HG03520 (cell line): Measurements from ENCODE around the gene FILIP1L.

ENCODE experiments used
- ATAC-seq: cut with Tn5 transposase; IDR thresholded peaks from one replicate; pipeline ENCODE4 v1.9.1; 2021; ENCODE audit warnings: mild to moderate bottlenecking, moderate library complexity; ENCODE audit not compliant: unreplicated experiment

The FILIP1L gene

GRCh38 chr3:100019719-100020118, 94.6 kb downstream of the FILIP1L start:
- no peak for ATAC-seq

- ATAC-seq, result no peak
These were observed 95.5 kb downstream of the FILIP1L start for GRCh38 chr3:100018806-100019205.

DNA sequence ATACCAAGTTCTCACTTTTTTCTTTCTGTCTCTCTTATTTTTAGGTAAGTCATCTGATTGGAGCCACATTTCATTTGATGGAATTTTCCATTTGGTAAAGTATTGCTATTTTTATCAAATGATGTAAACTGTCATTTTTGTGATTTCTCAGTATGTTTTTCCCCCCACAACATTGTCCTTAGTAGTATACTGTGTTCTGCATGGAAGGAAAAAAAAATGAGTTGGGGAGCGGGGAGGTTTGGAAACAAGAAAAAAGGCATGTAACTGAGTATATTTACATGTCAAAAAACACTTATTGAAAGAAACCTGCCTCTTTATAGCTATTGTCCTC, 104.2 kb downstream of the FILIP1L start:
- no peak for ATAC-seq

DNA sequence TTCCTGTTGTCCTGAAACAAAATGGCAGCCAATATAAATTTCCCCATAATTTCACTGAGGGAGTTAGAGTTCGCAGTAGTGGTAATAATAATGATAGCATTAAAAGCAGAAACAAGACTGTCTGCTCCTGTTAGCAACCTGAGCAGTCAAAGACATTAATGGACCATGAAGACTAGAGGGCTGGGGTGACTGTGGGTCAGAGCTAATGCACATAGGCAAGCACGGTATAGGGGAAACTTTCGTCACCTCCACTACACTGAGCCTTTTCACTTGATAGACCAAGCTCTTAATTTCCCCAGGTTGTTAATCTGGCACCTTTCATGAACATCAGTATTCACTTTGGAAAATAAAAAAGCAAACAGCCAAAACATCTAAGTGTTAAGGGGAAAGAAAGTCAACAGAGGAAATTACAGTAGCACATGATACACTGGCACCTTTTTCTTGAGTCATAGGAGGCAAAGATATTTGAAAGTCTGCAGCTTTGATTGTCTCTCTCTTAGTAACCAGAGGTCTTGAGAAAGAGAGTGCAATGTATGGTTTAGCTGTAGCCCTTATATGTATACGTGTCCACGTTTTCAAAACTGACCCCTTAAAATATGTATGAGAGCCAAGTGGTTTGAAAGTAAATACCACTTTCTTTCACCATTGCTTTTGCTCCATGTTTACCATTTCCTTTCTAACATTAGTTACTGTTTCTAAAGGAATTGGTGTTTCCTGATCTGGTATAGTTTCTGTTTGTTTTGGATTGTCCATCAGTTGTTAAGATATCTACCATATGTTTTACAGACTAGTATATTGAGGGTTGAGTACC, 104.8 kb downstream of the FILIP1L start:
- no peak for ATAC-seq

DNA sequence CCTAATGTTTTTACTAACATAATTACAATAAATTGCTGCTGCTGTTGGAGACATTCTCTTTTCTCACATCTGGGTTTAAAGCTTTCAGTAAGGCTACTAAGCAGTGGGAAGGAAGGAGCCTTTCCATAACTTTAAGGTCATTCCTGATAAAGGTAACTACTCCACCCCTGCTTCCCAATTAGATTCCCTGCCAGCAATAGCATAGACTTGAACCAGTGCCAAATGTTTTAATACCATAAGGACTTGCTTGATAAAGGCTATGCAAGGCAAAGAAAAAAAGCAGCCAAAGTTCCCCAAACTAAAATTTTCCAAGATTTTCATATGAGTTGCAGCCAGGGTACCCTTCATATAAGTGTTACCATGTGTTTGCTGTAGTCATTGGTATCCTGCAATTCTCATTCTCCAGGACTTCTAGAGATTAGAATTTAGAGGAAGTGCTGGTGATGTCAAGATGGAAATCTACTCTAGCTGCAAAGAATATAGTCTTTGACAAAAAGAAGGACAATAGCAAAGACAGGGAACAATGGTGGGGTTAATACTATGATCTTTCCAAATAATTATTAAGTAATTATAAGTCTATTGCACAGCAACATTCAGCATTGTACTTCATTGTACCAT, 106.1 kb downstream of the FILIP1L start:
- no peak for ATAC-seq

- ATAC-seq, result no peak
These were observed 107.0 kb downstream of the FILIP1L start for GRCh38 chr3:100007313-100007712.

GRCh38 chr3:100006570-100007271, 107.6 kb downstream of the FILIP1L start:
- no peak for ATAC-seq

DNA sequence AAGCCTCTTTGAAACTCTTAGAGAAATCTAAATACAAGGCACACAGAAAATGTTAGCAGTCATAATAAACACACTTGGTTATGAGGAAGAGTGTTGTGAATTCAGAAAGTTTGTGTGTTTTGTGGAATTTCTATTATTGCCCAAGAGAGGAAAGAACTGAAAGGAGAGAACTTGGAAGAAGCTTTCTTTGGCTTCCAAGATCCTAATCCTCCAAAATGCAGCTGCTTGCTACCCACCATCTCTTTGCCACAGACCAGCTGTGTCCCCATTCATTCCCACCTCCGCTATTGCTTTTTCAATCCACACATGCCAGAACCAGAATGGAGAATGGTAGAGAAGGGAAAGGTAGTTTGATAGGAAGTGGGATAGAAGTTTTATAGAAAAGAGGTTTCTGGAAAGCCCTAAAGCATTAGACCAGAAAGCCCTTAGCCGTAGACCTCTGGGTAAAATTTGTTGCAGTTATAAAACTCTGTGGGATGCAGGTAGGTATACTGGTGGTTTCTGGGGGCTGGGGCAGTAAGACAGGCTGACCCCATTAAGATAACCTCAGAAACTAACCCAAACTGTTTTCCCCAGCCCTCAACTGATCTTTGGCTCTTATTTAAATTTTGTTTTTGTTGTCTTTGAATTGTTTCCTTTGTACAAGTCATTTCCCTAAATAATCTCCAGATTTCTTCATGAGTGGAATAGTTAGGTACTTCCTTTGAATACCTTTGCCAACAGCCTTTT, 108.5 kb downstream of the FILIP1L start:
- ATAC-seq, result no peak

GRCh38 chr3:100004931-100005330, 109.4 kb downstream of the FILIP1L start:
- ATAC-seq, result no peak

DNA sequence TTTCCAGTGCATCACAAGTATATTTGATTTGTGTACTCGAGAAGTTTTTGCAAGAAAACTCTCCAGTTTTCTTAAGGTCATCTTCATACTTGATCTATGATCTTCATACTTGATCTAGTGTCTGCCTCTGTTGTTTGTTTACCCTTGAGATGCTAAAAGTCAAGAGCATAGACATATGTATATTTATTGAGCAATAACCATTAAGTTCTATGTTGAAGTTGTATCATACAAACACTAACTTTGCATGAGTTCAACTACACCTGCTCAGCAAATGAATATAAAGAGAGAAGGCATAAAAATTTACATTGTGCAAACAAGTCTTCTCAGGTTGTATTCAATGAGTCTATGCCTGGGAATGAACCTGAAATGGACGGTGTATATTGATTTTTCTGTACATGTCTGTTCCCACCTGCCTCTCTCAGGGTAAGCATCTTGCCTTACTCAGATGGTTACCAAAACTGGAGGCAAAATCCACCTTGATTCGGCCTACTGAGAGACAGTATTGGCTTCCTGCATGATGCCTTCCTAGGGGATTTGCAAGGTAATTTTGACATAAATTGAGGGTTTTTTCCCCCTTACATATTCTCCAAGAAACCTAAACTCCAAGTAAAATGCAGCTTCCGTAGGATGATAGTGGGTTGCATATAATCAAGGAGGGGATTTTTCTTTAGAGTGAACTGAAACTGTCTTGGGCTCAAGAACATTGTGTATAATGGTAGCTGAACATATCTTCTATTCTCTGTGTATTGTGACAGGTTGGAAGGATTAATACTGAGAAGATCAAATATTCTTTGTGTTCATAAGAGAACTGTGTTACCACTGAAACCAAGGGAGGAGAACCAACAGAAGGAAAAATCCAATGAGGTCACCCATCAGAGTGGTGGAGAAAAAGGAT, 110.4 kb downstream of the FILIP1L start:
- ATAC-seq, result no peak

DNA sequence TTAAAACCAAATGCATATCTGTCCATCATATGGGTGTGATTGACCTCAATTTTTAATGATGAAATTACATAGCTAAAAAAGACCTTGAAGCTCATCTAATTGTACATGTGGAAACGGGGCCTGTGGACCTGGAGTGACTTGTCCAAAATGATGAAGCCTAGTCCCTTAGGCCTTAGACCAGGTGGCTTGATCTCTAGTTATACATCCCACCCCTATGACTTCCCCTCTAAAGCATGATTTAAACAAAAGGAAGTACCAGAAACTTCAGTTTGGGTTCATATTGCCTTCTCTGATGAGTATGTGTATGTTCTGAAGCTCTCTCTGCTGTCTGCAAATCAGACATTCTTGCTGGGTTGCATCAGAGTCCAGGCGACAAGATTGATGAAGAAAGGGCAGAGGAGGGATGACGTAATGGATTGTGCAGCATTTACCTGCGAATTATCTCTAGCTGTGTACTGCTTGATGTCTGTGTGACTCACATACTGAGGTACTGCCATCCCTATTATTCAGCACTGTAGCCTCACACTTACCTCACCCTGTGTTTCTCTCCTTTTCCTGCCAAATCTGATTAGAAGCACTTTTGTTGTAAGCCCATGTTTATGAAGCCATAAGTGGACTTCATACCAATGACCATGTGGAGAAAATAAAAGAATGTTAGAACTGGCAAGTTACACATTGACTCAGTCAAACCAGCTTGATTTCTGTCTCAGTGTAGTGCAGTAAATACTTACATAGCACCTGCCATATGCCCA, 111.5 kb downstream of the FILIP1L start:
- no peak for ATAC-seq

DNA sequence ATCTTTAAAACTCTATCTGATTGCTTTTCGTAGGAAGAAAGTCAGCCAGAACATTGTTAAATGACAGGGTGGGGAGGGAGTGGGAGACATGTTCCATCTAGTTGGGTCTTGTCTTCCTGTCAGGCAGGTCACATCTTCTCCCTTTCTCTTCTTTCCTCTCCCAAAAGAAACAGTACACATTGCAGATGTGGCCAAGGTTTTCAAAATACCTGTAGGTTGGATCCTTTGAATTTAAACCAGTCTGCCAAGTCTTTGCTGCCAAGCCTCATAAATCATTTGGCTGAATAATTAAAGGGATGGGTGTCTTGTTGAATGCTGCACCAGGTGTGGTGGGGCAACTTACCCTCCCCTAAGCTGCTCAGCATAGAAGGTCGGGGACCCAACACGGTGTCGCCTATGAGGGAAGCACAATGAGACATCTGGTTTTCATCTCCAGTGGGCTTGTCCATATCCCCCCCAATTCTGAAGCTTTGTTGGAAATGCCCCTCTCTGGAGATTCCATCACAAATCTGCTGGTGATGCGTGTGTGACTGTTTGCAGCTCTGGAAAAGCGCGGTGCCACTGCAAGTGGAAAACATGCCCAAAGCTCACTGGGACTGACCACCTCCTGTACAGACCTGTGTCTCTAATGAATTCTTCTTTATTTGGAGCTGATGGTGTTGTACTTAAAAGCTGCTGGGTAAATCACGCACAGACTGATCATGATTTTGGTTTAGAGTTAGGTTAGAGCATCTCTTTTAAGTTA, 112.6 kb downstream of the FILIP1L start:
- no peak for ATAC-seq

DNA sequence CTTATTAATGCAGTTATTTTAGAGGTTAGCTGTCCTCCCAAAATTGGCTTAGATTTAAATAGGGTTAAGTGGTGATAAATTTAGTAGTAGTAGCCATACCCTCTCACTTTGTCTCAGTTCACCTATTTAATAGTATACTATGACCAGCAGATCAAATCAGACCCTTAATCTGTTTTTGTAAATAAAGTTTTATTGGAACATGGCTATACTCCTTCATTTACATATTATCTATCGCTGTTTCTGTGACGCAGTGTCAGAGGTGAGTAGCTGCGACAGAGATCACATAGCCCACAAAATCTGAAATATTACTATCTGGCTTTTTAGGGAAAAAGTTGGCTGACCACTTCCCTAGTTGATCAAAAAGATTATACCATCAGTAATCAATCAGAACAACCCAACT, 113.2 kb downstream of the FILIP1L start:
- no peak for ATAC-seq

DNA sequence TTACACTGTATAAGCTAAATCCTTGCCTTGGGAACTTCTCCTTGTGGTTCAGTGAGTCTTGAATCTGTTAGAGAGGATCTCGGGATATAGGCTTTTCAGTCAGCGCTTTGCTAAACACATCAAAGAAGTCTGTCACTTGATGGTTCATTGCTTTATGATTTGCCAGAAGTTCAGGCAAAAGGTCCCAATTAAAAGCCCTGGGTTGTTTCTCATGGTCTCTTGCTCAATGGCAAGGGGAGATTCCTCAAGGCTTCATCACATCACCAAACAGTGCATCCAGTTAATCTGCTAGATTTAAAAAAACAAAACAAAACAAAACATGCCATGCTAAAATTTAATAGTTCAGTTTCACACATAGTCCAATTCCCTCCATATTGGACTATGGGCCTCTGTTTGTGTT, 114.8 kb downstream of the FILIP1L start:
- no peak for ATAC-seq

- ATAC-seq, result no peak
These were observed 117.0 kb downstream of the FILIP1L start for GRCh38 chr3:99997293-99997692.

GRCh38 chr3:99990179-99990578, 124.1 kb downstream of the FILIP1L start:
- ATAC-seq, result no peak

DNA sequence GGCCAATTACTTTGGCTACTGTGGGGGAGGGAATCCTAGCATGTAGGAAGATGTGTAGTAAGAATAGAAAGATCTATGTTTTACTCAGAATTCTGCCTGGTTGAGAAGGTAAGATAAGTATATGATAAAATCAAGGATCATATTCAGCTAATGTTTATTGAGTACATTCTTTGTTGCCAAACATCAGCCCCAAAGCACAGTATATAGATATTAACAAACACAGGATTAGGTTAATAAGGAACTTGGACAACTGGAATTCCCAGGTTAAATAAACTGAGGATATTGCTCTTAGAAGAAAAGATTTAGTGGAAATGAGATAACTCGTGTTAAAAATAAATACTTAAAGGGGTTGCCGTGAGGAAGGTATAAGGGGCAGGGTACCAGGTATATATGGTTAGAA, 129.6 kb downstream of the FILIP1L start:
- ATAC-seq, result no peak

DNA sequence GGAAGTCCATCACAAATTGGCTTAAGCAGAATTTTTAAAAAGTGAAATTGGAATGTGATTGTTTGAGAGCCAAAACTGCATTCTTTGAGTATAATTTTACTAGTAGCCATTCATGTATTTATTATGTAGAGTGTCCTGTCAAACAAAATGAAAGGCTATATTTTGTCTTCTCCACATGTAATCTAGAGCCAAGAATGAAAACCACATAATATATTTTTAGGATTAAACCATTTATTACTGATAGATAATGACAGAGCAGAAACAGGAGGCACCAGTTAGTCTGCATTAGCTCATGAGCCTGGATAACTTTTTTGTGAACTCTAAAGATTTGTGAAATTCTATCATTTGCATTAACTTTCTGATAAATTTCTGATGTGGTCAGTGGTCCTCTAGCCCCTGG, 130.2 kb downstream of the FILIP1L start:
- no peak for ATAC-seq

GRCh38 chr3:99982650-99983049, 131.7 kb downstream of the FILIP1L start:
- no peak for ATAC-seq
